Ovary (tissue), 9 donors: ENCODE measurements around the gene IQCK. TPM values are rescaled to one million over a fixed set of nuclear protein-coding genes. Genes with fewer than 3 reads are reported as not detected.

ENCODE experiments used
- DNase-seq, 5 donors: peaks; one replicate each; pipeline ENCODE4 v3.0.0-alpha.2; 2019 to 2020
- H3K27ac ChIP-seq, 2 donors: fragments of 200-600 bp; one replicate each; pipeline versions ENCODE4 v1.5.1 to v1.8.0; 2019 to 2022
- H3K27me3 ChIP-seq: fragments of 200-600 bp; one replicate; pipeline ENCODE4 v1.8.0; 2022
- H3K36me3 ChIP-seq: fragments of 200-600 bp; sonication (generic); one replicate; pipeline ENCODE4 v1.5.1; 2019
- H3K4me1 ChIP-seq: one replicate; pipeline ENCODE4 v1.8.1; 2013; ENCODE audit warnings: mild to moderate bottlenecking, moderate library complexity; ENCODE audit not compliant: insufficient read depth
- H3K4me3 ChIP-seq: fragments of 200-600 bp; sonication (generic); one replicate; pipeline ENCODE4 v1.5.1; 2017
- H3K9me3 ChIP-seq, 2 donors: fragments of 200-600 bp in 1 of 2; sonication (generic) in 1 of 2; one replicate each; pipeline versions ENCODE4 v1.5.1 to v1.8.1; 2013 to 2019; ENCODE audit warnings: mild to moderate bottlenecking in 1 of 2, moderate library complexity in 1 of 2
- CTCF ChIP-seq, 3 donors: fragments of 450-650 bp in 2 of 3; fragments of 200-600 bp in 1 of 3; IDR thresholded peaks; one replicate each; pipeline versions ENCODE4 v1.5.1 to v1.8.0; 2016 to 2022; ENCODE audit warnings: antibody characterized with exemption in 3 of 3, mild to moderate bottlenecking in 1 of 3
- EP300 ChIP-seq: sonication (generic); formaldehyde crosslinking; IDR thresholded peaks from one replicate; pipeline ENCODE4 v1.6.1; 2017; ENCODE audit warnings: antibody characterized with exemption
- POLR2A ChIP-seq: fragments of 450-650 bp; IDR thresholded peaks from one replicate; pipeline ENCODE4 v1.6.1; 2017; ENCODE audit warnings: antibody characterized with exemption, mild to moderate bottlenecking, moderate library complexity
- WGBS, 3 donors: extraction: QIAGEN DNeasy Blood & Tissue Kit in 1 of 3; methylation state at CpG; one replicate each; pipeline versions ENCODE4 v1.1.5 to v1.1.7; 2013 to 2017; 5-methylcytosine and 5-hydroxymethylcytosine counted together
- intact Hi-C, 4 donors: fragments of 100-400 bp; cut with DNase I; formaldehyde crosslinking; loops; one replicate each; pipeline versions ENCODE4 v1.11.0 to v1.15.1; 2022 to 2023
- polyA plus RNA-seq, 2 donors: library from polyadenylated mRNA; stranded (reverse); fragments of 200-250 nt in 1 of 2; fragments of 350-450 nt in 1 of 2; fragmentation: Illumina TruSeq in 1 of 2; extraction: RNeasy Lipid Tissue Mini Kit (QIAGEN cat#74804) in 1 of 2; gene quantifications; one replicate each; pipeline ENCODE4 v1.2.3, GENCODE V29; 2013 to 2014
- total RNA-seq, 7 donors: library from RNA; depleted of rRNA in 2 of 7; stranded (reverse); fragments of >200 nt in 2 of 7; fragmentation: NEBNext Ultra II Directional in 3 of 7; extraction: Animal tissue kit (Norgen Biotek cat#: 25700) in 3 of 7; gene quantifications; one replicate each; pipeline versions ENCODE4 v1.1.0 to v1.2.4, GENCODE V29; 2016 to 2023
- donor health status: DM: no; HTN: no; CAD: no; lungs with moderate emphysema.
- donor health status: DM: no; HTN: no; CAD: no.
- donor health status: Bipolar disorder and iron deficiency.
- donor health status: DM: yes; HTN: yes; CAD: no.
- donor health status: DM: no; HTN: no; CAD: no.
- donor health status: DM: yes; HTN: yes; CAD: no.

Gene IQCK
- total and polyA plus RNA-seq, 9 donors: 14.3 to 52.8 (median 18.0) TPM

- Histone ChIP-seq H3K9me3 (no peaks in the 10 kb centered on the region), H3K36me3 (no peaks in the 10 kb centered on the region), H3K4me1 (peaks cover 7% of the 10 kb centered on the region), H3K4me3 (no peak overlapping the region), H3K27ac (no peak overlapping the region), H3K27me3 (no peaks in the 10 kb centered on the region)
- DNase-seq: peak in 1 of 5 donors; percentile 48
- WGBS, 3 donors: 70 to 80% (median 74%) methylated on average over 10 of the region's 10 CpGs
- no peak for TF ChIP-seq POLR2A
- TF ChIP-seq CTCF (IDR thresholded peaks at IDR 0.05): no peak
- no peak for TF ChIP-seq EP300
- intact Hi-C loops: no loop called here
Measured at GRCh38 chr16:19804538-19805323, 86.7 kb downstream of the IQCK start.

GRCh38 chr16:19805459-19806162, 87.5 kb downstream of the IQCK start:
- Histone ChIP-seq H3K27me3 (no peaks in the 10 kb centered on the region), H3K4me1 (peaks cover 7% of the 10 kb centered on the region), H3K9me3 (no peaks in the 10 kb centered on the region), H3K27ac (no peak overlapping the region), H3K4me3 (no peak overlapping the region), H3K36me3 (no peaks in the 10 kb centered on the region)
- intact Hi-C loops: no loop called here
- no peak for TF ChIP-seq CTCF (IDR thresholded peaks at IDR 0.05)
- no peak for TF ChIP-seq POLR2A
- TF ChIP-seq EP300: no peak
- no peak for DNase-seq
- WGBS, 3 donors: 97 to 99% (median 98%) methylated on average over 4 of the region's 4 CpGs

DNA sequence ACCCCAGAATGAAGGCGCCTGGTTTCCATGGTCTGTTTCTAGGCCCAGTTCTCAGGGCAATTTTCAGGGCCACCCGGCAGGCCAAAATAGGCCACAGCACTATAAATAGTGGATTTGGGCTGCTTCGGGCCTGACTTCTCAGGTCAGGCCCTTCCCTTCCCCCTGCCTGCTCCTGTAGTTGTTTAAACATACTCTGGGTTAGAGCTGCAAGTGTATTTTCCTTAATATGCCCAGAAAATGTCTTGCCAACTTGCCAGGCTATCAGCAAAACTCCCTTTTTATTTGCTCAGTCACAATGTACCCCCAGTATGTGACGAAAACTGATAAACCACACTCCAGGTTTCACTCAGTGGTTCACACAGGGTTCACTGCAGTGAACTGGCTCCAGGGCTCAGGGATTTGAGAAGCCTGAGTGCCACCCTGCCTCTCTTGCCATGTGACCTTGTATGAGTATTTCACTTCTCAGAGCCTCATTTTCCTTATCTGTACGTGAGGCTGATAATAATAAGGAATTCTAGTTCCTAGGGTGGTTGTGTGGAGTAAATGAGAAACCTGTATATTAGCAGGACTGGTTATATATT, 90.1 kb downstream of the IQCK start:
- WGBS, 3 donors: 22 to 33% (median 27%) methylated on average over 5 of the region's 5 CpGs
- intact Hi-C loops: no loop called here
- no peak overlapping the region for H3K4me3 ChIP-seq
- peak overlapping the region in 1 of 2 donors; percentile 44 for H3K27ac ChIP-seq
- H3K27me3 ChIP-seq: no peaks in the 10 kb centered on the region
- no peak for DNase-seq
- H3K4me1 ChIP-seq: peaks cover 10% of the 10 kb centered on the region
- TF ChIP-seq POLR2A: no peak
- TF ChIP-seq EP300: no peak
- no peak for TF ChIP-seq CTCF (IDR thresholded peaks at IDR 0.05)
- no peaks in the 10 kb centered on the region for H3K36me3 ChIP-seq
- no peaks in the 10 kb centered on the region for H3K9me3 ChIP-seq

DNA sequence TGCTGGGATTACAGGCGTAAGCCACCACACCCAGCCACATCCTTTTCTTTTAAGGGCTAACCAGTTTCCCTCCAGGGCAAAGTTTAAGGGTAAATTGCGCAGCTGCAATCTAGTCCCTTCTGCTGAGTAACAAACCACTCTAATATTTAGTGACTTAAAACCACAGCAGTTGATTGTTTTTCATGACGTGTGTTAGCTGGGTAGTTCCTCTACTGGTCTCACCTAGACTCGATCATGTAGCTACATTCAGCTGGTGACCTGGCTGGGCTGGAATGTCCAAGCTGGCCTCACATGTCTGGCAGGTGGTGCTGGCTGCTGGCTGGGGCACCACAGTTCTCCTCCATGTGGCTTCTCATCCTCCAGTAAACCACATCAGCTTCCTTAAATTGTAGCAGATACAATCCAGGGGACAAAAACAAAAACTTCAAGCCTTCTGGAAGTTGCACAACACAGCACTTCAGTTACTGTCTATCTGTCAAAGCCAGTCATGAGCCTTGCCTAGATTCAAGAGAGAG, 91.1 kb downstream of the IQCK start:
- peaks cover 10% of the 10 kb centered on the region for H3K4me1 ChIP-seq
- H3K27me3 ChIP-seq: no peaks in the 10 kb centered on the region
- TF ChIP-seq EP300: no peak
- no peak for TF ChIP-seq POLR2A
- TF ChIP-seq CTCF (IDR thresholded peaks at IDR 0.05): no peak
- H3K36me3 ChIP-seq: no peaks in the 10 kb centered on the region
- H3K27ac ChIP-seq: peak overlapping the region in 1 of 2 donors; percentile 1
- no peaks in the 10 kb centered on the region for H3K9me3 ChIP-seq
- WGBS, 3 donors: 93 to 95% (median 93%) methylated on average over 4 of the region's 4 CpGs
- H3K4me3 ChIP-seq: no peak overlapping the region
- intact Hi-C loops: no loop called here
- no peak for DNase-seq
